SU-DHL-6 (cell line): ENCODE measurements around the gene ARMH4.

Source experiments
- H2AFZ ChIP-seq: fragments of 200-600 bp; sonication (generic); 2 replicates; pipeline ENCODE4 v1.6.1; 2014; ENCODE audit warnings: low read depth, mild to moderate bottlenecking, moderate library complexity, mixed read lengths, antibody characterized with exemption, low read length; ENCODE audit not compliant: severe bottlenecking
- H3F3A ChIP-seq: fragments of 200-600 bp; shearing (Covaris generic); 2 replicates; pipeline ENCODE4 v1.6.0; 2016; ENCODE audit warnings: antibody characterized with exemption, mild to moderate bottlenecking; ENCODE audit not compliant: insufficient read depth
- H3K27ac ChIP-seq: fragments of 200-600 bp; sonication (generic); 2 replicates; pipeline ENCODE4 v1.5.1; 2016; ENCODE audit warnings: low read depth, mild to moderate bottlenecking, low read length, moderate library complexity, mixed read lengths
- H3K27me3 ChIP-seq: fragments of 200-600 bp; sonication (generic), shearing (Covaris generic); 2 replicates; pipeline ENCODE4 v1.6.0; 2014; ENCODE audit warnings: mild to moderate bottlenecking, low read length
- H3K36me3 ChIP-seq: fragments of 200-600 bp; sonication (generic); 2 replicates; pipeline ENCODE4 v1.6.1; 2014; ENCODE audit warnings: mild to moderate bottlenecking, low read length, mixed read lengths
- H3K4me2 ChIP-seq: fragments of 300-600, 200-600 bp; shearing (Covaris generic), sonication (generic); 2 replicates; pipeline ENCODE4 v1.6.0; 2014; ENCODE audit warnings: low read length, low read depth, mild to moderate bottlenecking; ENCODE audit not compliant: poor library complexity, severe bottlenecking
- H3K4me3 ChIP-seq: fragments of 200-600 bp; sonication (generic); 2 replicates; pipeline ENCODE4 v1.5.1; 2014; ENCODE audit warnings: antibody characterized with exemption, low read length, mild to moderate bottlenecking, mixed read lengths; ENCODE audit not compliant: insufficient read depth, poor library complexity, severe bottlenecking
- H3K79me2 ChIP-seq: fragments of 200-600 bp; sonication (generic); 2 replicates; pipeline ENCODE4 v1.6.1; 2014; ENCODE audit warnings: mild to moderate bottlenecking, low read length, moderate library complexity; ENCODE audit not compliant: insufficient read depth
- H3K9ac ChIP-seq: fragments of 200-600 bp; sonication (generic); 2 replicates; pipeline ENCODE4 v1.7.0; 2014; ENCODE audit warnings: mild to moderate bottlenecking, low read length
- H3K9me2 ChIP-seq: fragments of 200-600 bp; sonication (generic); replicated peaks from 2 replicates; pipeline ENCODE4 v1.6.1; 2014; ENCODE audit warnings: low read length; ENCODE audit not compliant: insufficient read depth
- H3K9me3 ChIP-seq: fragments of 200-600 bp; sonication (generic); 2 replicates; pipeline ENCODE4 v1.6.1; 2014; ENCODE audit warnings: low read length, mixed read lengths; ENCODE audit not compliant: insufficient read depth
- H4K20me1 ChIP-seq: fragments of 200-600 bp; sonication (generic); 2 replicates; pipeline ENCODE4 v1.6.1; 2014; ENCODE audit warnings: low read depth, mild to moderate bottlenecking, antibody characterized with exemption, low read length, moderate library complexity, mixed read lengths
- EZH2phosphoT487 ChIP-seq: fragments of 200-600 bp; sonication (generic), shearing (Covaris generic); conservative IDR thresholded peaks from 2 replicates; pipeline ENCODE4 v1.6.1; 2018; ENCODE audit warnings: mild to moderate bottlenecking, antibody characterized with exemption, low read length, moderate library complexity, mixed read lengths
- TF ChIP-seq, protein P1 (sequence below): fragments of 200-600 bp; sonication (generic); IDR thresholded peaks from one replicate; pipeline ENCODE4 v1.5.1; 2017; ENCODE audit warnings: antibody characterized with exemption, mild to moderate bottlenecking, low read length, moderate library complexity; ENCODE audit not compliant: insufficient read depth, poor library complexity, severe bottlenecking

The ARMH4 gene

DNA sequence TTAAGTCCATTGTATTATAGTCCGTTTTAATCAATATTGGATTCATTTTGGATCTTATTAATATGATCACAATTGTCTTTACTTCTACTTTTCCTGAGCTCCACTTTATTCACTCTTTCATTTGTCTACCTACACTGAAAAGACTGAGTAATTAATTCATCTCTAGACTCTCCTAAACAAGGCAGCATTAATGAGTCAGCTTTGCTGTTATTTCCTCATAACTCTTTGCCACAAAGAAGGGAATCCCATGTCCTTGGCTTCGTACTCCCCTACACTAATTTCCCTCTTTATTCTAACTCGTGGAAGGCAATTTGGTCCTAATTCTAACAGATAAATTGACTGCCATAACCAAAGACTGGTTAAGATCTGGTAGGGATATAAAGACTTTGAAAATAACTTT lies 91.9 kb downstream of the ARMH4 start:
- H3K36me3 ChIP-seq: no peaks in the 10 kb centered on the region
- H3K9me3 ChIP-seq: no peaks in the 10 kb centered on the region
- no peak overlapping the region for H3K4me3 ChIP-seq
- H3F3A ChIP-seq: no peaks in the 10 kb centered on the region
- no peak overlapping the region for H3K4me2 ChIP-seq
- H3K9ac ChIP-seq: no peak overlapping the region
- no peaks in the 10 kb centered on the region for H3K9me2 ChIP-seq
- H3K27me3 ChIP-seq: no peaks in the 10 kb centered on the region
- no peak overlapping the region for H2AFZ ChIP-seq
- TF ChIP-seq, protein P1, sequence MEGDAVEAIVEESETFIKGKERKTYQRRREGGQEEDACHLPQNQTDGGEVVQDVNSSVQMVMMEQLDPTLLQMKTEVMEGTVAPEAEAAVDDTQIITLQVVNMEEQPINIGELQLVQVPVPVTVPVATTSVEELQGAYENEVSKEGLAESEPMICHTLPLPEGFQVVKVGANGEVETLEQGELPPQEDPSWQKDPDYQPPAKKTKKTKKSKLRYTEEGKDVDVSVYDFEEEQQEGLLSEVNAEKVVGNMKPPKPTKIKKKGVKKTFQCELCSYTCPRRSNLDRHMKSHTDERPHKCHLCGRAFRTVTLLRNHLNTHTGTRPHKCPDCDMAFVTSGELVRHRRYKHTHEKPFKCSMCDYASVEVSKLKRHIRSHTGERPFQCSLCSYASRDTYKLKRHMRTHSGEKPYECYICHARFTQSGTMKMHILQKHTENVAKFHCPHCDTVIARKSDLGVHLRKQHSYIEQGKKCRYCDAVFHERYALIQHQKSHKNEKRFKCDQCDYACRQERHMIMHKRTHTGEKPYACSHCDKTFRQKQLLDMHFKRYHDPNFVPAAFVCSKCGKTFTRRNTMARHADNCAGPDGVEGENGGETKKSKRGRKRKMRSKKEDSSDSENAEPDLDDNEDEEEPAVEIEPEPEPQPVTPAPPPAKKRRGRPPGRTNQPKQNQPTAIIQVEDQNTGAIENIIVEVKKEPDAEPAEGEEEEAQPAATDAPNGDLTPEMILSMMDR: no peak
- TF ChIP-seq EZH2phosphoT487: no peak
- no peak overlapping the region for H3K27ac ChIP-seq
- H3K79me2 ChIP-seq: no peaks in the 10 kb centered on the region
- H4K20me1 ChIP-seq: no peaks in the 10 kb centered on the region

DNA sequence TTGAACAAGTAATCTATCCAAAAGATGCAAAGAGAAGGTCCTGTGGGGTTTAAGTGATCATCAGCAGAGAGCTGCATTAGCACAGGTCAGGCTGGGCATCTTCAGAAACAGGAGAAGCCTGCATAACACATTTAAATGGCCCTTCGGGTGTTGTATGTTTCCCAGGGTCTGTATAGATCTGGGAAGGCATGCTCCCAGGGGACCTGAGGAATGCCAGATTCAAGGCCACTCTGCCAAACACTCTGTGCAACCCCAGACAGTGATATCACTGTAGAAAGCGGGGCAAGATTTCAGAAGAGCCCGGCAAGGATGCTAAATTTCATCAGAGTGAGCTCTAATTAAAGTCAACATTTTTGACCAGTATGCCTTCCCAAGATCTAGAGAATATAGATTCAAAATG lies 92.9 kb downstream of the ARMH4 start:
- no peak overlapping the region for H3K27ac ChIP-seq
- no peak overlapping the region for H3K4me3 ChIP-seq
- no peaks in the 10 kb centered on the region for H3K9me2 ChIP-seq
- TF ChIP-seq EZH2phosphoT487: no peak
- TF ChIP-seq, protein P1: no peak
- H2AFZ ChIP-seq: no peak overlapping the region
- H3K9me3 ChIP-seq: no peaks in the 10 kb centered on the region
- H3K36me3 ChIP-seq: no peaks in the 10 kb centered on the region
- no peaks in the 10 kb centered on the region for H3K27me3 ChIP-seq
- H3K9ac ChIP-seq: no peak overlapping the region
- no peaks in the 10 kb centered on the region for H4K20me1 ChIP-seq
- H3K4me2 ChIP-seq: no peak overlapping the region
- H3K79me2 ChIP-seq: no peaks in the 10 kb centered on the region
- no peaks in the 10 kb centered on the region for H3F3A ChIP-seq

DNA sequence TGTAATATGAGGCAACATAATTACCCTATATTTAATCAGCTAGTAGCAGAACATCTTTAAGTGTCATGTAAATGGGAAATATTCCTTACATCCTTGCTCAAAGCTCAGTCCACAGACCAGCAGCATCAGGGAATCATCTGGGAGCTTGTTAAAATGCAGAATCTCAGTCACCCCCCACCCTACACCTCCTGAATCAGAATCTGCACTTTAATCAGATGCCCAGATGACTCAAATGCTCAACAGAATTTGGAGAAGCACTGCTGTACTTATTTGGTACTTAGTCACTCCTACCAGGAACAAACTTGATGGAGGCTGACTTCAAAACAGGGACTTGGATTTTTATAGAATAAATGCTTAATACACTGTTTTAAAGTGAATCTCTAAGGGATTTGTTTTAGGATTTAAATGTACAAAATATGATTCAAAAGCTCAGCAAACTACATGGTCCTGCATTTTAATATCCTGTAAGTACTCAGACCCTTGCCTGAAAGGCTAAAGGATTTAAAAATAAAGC lies 96.5 kb downstream of the ARMH4 start:
- no peaks in the 10 kb centered on the region for H3K36me3 ChIP-seq
- no peaks in the 10 kb centered on the region for H3K27me3 ChIP-seq
- H3F3A ChIP-seq: no peaks in the 10 kb centered on the region
- TF ChIP-seq, protein P1: no peak
- no peak for TF ChIP-seq EZH2phosphoT487
- no peak overlapping the region for H3K27ac ChIP-seq
- no peaks in the 10 kb centered on the region for H4K20me1 ChIP-seq
- H2AFZ ChIP-seq: no peak overlapping the region
- H3K4me3 ChIP-seq: no peak overlapping the region
- no peaks in the 10 kb centered on the region for H3K79me2 ChIP-seq
- no peak overlapping the region for H3K9ac ChIP-seq
- H3K9me3 ChIP-seq: no peaks in the 10 kb centered on the region
- no peaks in the 10 kb centered on the region for H3K9me2 ChIP-seq
- H3K4me2 ChIP-seq: no peak overlapping the region
